SHP77 (cell line): ENCODE data around the gene GAGE10.
A peak's percentile ranks its signal among the peaks of the same experiment; 100 is the strongest.
"Not testable (repeated sequence)": the region's sequence is repeated elsewhere in the genome, so short reads cannot be mapped to it uniquely, and the experiment has no call there.

ENCODE experiments used
- DNase-seq, 2 experiments: peaks; one replicate each; lab custom pipeline; 2025; lab: John Stamatoyannopoulos, UW

GAGE10 gene

GRCh38 chrX:49276671-49277534 lies 26.5 kb upstream of the GAGE10 start:
- no peak for DNase-seq

- DNase-seq, result no peak
Observed at GRCh38 chrX:49277535-49277830, 26.0 kb upstream of the GAGE10 start.

- no peak for DNase-seq
Observed at GRCh38 chrX:49278081-49278480, 25.4 kb upstream of the GAGE10 start.

- DNase-seq, result peak in 1 of 2 experiments; percentile 6
Observed at GRCh38 chrX:49282647-49283011, 20.8 kb upstream of the GAGE10 start.

- DNase-seq, result no peak
Observed at GRCh38 chrX:49284212-49284611, 19.2 kb upstream of the GAGE10 start.

- DNase-seq, result no peak
Observed at GRCh38 chrX:49286136-49286535, 17.3 kb upstream of the GAGE10 start.

GRCh38 chrX:49286581-49286980 lies 16.9 kb upstream of the GAGE10 start:
- DNase-seq, result no peak

GRCh38 chrX:49287665-49288064 lies 15.8 kb upstream of the GAGE10 start:
- no peak for DNase-seq

GRCh38 chrX:49290215-49290614 lies 13.2 kb upstream of the GAGE10 start:
- DNase-seq, result no peak

GRCh38 chrX:49291615-49292337 lies 11.7 kb upstream of the GAGE10 start:
- DNase-seq, result peak in 1 of 2 experiments; percentile 6

GRCh38 chrX:49292400-49293362 lies 10.8 kb upstream of the GAGE10 start:
- DNase-seq, result no peak

- not testable (repeated sequence) for DNase-seq
Observed at GRCh38 chrX:49299293-49299692, 4.2 kb upstream of the GAGE10 start.

GRCh38 chrX:49300703-49301102 lies 2.7 kb upstream of the GAGE10 start:
- no peak for DNase-seq

GRCh38 chrX:49307775-49308174 lies 4.3 kb downstream of the GAGE10 start:
- DNase-seq, result not testable (repeated sequence)

GRCh38 chrX:49308604-49309269 lies 5.3 kb downstream of the GAGE10 start:
- DNase-seq, result no peak

- DNase-seq, result no peak
Observed at GRCh38 chrX:49309401-49309981, 6.0 kb downstream of the GAGE10 start.

- DNase-seq, result no peak
Observed at GRCh38 chrX:49310371-49310770, 6.9 kb downstream of the GAGE10 start.

- no peak for DNase-seq
Observed at GRCh38 chrX:49312176-49312575, 8.7 kb downstream of the GAGE10 start.

GRCh38 chrX:49316085-49316484 lies 12.6 kb downstream of the GAGE10 start:
- no peak for DNase-seq

GRCh38 chrX:49321737-49322136 lies 18.3 kb downstream of the GAGE10 start, which contains the start of gene GAGE12J:
Gene GAGE12J (plus strand): TSS chrX:49322037. CDS start chrX:49323194, 1,157 bp downstream.
- not testable (repeated sequence) for DNase-seq

GRCh38 chrX:49322266-49322665 lies 18.8 kb downstream of the GAGE10 start:
- DNase-seq, result not testable (repeated sequence)
